ENCODE data around the gene TMEM129.

DNA sequence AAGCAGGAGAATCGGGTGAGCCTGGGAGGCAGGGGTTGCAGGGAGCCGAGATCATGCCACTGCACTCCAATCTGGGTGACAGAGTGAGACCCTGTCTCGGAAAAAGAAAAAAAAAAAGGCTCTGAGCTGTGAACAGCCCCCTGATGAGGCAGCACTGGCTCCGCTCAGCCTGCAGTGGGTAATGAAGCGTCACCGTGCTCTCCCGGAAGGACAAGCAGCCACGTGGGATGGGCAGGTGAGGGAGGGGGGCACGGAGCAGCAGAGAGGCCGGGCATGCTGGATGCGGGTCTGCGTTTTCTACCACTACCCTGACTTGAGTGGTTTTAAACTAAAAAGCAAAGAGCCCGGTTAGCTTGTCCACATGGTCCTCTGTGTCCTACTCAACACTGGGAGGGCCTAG, 15.7 kb upstream of the TMEM129 start:
- TF ChIP-seq, protein P1, sequence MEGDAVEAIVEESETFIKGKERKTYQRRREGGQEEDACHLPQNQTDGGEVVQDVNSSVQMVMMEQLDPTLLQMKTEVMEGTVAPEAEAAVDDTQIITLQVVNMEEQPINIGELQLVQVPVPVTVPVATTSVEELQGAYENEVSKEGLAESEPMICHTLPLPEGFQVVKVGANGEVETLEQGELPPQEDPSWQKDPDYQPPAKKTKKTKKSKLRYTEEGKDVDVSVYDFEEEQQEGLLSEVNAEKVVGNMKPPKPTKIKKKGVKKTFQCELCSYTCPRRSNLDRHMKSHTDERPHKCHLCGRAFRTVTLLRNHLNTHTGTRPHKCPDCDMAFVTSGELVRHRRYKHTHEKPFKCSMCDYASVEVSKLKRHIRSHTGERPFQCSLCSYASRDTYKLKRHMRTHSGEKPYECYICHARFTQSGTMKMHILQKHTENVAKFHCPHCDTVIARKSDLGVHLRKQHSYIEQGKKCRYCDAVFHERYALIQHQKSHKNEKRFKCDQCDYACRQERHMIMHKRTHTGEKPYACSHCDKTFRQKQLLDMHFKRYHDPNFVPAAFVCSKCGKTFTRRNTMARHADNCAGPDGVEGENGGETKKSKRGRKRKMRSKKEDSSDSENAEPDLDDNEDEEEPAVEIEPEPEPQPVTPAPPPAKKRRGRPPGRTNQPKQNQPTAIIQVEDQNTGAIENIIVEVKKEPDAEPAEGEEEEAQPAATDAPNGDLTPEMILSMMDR (conservative IDR thresholded peaks at IDR 0.05) = no peak
- TF ChIP-seq EZH2 (IDR thresholded peaks at IDR 0.05; ENCODE audit: low read depth) = no peak

Measured in PC-9 (cell line).